Stomach (tissue), 9 donors: ENCODE data around the gene SPTLC2. TPM values are rescaled to one million over a fixed set of nuclear protein-coding genes. Genes with fewer than 3 reads are reported as not detected.
"Not testable (repeated sequence)": the region's sequence is repeated elsewhere in the genome, so short reads cannot be mapped to it uniquely, and the experiment has no call there.

Experiments used
- DNase-seq, 2 donors: peaks; one replicate each; pipeline versions ENCODE4 v3.0.0 to v3.0.0-alpha.2; 2013 to 2019
- H3K27ac ChIP-seq, 5 donors: fragments of 200-600 bp in 4 of 5; sonication (generic) in 4 of 5; one replicate each; pipeline ENCODE4 v1.5.1; 2013 to 2019; ENCODE audit warnings: mild to moderate bottlenecking in 1 of 5, moderate library complexity in 1 of 5
- H3K27me3 ChIP-seq, 3 donors: fragments of 200-600 bp; sonication (generic); one replicate each; pipeline ENCODE4 v1.5.1; 2017 to 2019; ENCODE audit warnings: mixed run types in 1 of 3
- H3K36me3 ChIP-seq, 4 donors: fragments of 200-600 bp; sonication (generic); 1 replicate in 3 of 4; 2 replicates in 1 of 4; pipeline ENCODE4 v1.5.1; 2016 to 2019
- H3K4me1 ChIP-seq, 4 donors: fragments of 200-600 bp; sonication (generic); one replicate each; pipeline ENCODE4 v1.5.1; 2016 to 2019
- H3K4me3 ChIP-seq, 4 donors: fragments of 200-600 bp; sonication (generic) in 3 of 4; one replicate each; pipeline ENCODE4 v1.5.1; 2016 to 2019; ENCODE audit warnings: mild to moderate bottlenecking in 1 of 4
- H3K9me3 ChIP-seq, 4 donors: fragments of 200-600 bp; sonication (generic); one replicate each; pipeline ENCODE4 v1.5.1; 2016 to 2019
- EP300 ChIP-seq: sonication (generic); formaldehyde crosslinking; IDR thresholded peaks from one replicate; pipeline ENCODE4 v1.6.1; 2017; ENCODE audit warnings: antibody characterized with exemption
- POLR2A ChIP-seq, 4 donors: fragments of 450-650 bp; IDR thresholded peaks; one replicate each; pipeline ENCODE4 v1.6.1; 2016; ENCODE audit warnings: antibody characterized with exemption in 4 of 4, control low read depth in 2 of 4, mild to moderate bottlenecking in 1 of 4, moderate library complexity in 1 of 4
- POLR2AphosphoS5 ChIP-seq, 3 donors: sonication (generic); formaldehyde crosslinking; IDR thresholded peaks; one replicate each; pipeline ENCODE4 v1.6.1; 2016; ENCODE audit warnings: antibody characterized with exemption in 3 of 3
- WGBS, 5 donors: extraction: QIAGEN DNeasy Blood & Tissue Kit in 3 of 5; methylation state at CpG; one replicate each; pipeline versions ENCODE4 v1.1.5 to v1.1.7; 2013 to 2018; 5-methylcytosine and 5-hydroxymethylcytosine counted together
- intact Hi-C: fragments of 100-400 bp; cut with DNase I; formaldehyde crosslinking; loops from one replicate; pipeline ENCODE4 v1.15.1; 2023; ENCODE audit warnings: low total_unique reads
- polyA plus RNA-seq, 3 donors: library from polyadenylated mRNA; stranded (reverse); fragments of 200-250 nt; gene quantifications; one replicate each; pipeline ENCODE4 v1.2.3, GENCODE V29; 2013
- total RNA-seq, 5 donors: library from RNA; depleted of rRNA; stranded (reverse); fragments of >200 nt; gene quantifications; one replicate each; pipeline versions ENCODE4 v1.1.0 to v1.2.3, GENCODE V29; 2014 to 2016
- TF ChIP-seq, protein P1 (sequence below), 7 experiments: fragments of 450-650 bp in 4 of 7; fragments of 200-600 bp in 3 of 7; sonication (generic) in 3 of 7; IDR thresholded peaks; one replicate each; pipeline ENCODE4 v1.5.1; 2016 to 2019; ENCODE audit warnings: antibody characterized with exemption in 7 of 7, control low read depth in 2 of 7, mild to moderate bottlenecking in 1 of 7
- donor health status: healthy with polysubstance abuse.
- donor health status: Bipolar disorder and iron deficiency.
- donor health status: healthy.

The SPTLC2 gene
- total and polyA plus RNA-seq, 8 donors, result 3.4 to 97.5 (median 13.6) TPM

DNA sequence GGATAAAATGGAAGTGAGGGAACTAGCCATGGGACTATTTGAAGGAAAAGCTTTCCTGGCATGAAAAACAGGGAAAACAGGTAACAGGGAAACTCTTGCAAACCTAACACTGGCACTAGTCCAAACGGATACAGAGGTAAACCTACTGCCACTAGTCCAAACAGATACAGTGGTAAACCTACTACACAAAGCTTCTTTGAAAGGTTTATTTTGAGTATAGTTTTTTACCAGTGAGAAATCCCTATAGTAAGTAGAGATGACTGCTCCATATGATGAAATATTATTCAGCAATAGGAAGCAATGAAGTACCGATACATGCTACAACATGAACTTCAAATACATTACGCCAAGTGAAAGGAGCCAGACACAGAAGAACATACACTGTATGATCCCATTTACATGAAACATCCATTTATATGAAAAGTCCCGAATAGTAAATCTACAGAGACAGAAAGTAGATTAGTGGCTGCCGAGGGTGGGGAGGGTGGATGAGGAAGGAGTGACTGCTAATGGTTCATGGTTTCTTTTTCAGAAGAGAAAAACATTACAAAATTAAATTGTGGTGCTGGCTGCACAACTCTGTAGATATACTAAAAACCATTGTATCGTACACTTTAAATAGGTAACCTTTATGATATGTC is 25.5 kb downstream of the SPTLC2 start:
- Histone ChIP-seq H3K4me3 (peak overlapping the region in 1 of 4 donors; percentile 2), H3K9me3 (no peaks in the 10 kb centered on the region), H3K36me3 (peaks cover 5 to 15% (median 14%) of the 10 kb centered on the region in 4 donors), H3K27ac (peak overlapping the region; percentile 37 to 82 (median 66)), H3K27me3 (no peaks in the 10 kb centered on the region), H3K4me1 (peaks cover 29 to 73% (median 51%) of the 10 kb centered on the region in 4 donors)
- intact Hi-C loops, result no loop called here
- peak in 1 of 2 donors; percentile 85 for DNase-seq
- TF ChIP-seq POLR2A (IDR thresholded peaks at IDR 0.05), result no peak
- no peak for TF ChIP-seq EP300
- peak in 1 of 3 donors; percentile 8 for TF ChIP-seq POLR2AphosphoS5 (IDR thresholded peaks at IDR 0.05)
- TF ChIP-seq, protein P1, sequence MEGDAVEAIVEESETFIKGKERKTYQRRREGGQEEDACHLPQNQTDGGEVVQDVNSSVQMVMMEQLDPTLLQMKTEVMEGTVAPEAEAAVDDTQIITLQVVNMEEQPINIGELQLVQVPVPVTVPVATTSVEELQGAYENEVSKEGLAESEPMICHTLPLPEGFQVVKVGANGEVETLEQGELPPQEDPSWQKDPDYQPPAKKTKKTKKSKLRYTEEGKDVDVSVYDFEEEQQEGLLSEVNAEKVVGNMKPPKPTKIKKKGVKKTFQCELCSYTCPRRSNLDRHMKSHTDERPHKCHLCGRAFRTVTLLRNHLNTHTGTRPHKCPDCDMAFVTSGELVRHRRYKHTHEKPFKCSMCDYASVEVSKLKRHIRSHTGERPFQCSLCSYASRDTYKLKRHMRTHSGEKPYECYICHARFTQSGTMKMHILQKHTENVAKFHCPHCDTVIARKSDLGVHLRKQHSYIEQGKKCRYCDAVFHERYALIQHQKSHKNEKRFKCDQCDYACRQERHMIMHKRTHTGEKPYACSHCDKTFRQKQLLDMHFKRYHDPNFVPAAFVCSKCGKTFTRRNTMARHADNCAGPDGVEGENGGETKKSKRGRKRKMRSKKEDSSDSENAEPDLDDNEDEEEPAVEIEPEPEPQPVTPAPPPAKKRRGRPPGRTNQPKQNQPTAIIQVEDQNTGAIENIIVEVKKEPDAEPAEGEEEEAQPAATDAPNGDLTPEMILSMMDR (IDR thresholded peaks at IDR 0.05), result no peak
- 26 to 43% (median 38%) methylated on average over 6 of the region's 6 CpGs for WGBS, 5 donors

DNA sequence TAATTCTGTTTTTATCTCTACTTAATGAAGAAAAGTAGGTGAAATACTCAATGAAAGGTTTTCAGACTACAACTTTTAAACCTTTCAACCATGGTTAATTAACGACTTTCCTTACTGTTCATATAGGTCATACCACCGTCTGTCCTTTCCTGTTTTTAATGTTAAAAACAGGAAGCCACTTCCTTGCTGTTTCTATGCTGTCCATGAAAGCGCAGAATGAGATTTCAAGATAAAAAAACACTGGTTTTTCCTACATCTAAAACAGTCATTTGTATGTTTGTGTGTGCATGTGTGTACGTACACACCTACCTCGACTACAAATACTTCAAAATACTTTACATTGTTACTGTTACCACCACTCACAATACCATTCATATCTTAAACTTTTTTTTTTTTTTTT is 27.3 kb downstream of the SPTLC2 start:
- Histone ChIP-seq H3K4me3 (no peak overlapping the region), H3K27ac (peak overlapping the region in 4 of 5 donors; percentile 2 to 82 (median 72)), H3K27me3 (no peaks in the 10 kb centered on the region), H3K4me1 (peaks cover 27 to 65% (median 50%) of the 10 kb centered on the region in 4 donors), H3K9me3 (no peaks in the 10 kb centered on the region), H3K36me3 (no peaks in the 10 kb centered on the region)
- WGBS, 5 donors, result 29 to 45% (median 38%) methylated on average over 5 of the region's 5 CpGs
- DNase-seq, result no peak
- TF ChIP-seq EP300 (no peak), POLR2A (IDR thresholded peaks at IDR 0.05) (no peak), POLR2AphosphoS5 (IDR thresholded peaks at IDR 0.05) (no peak)
- TF ChIP-seq, protein P1 (IDR thresholded peaks at IDR 0.05), result no peak
- intact Hi-C loops, result no loop called here

GRCh38 chr14:77588411-77589025 is 27.9 kb downstream of the SPTLC2 start:
- 86 to 96% (median 90%) methylated on average over 11 of the region's 11 CpGs for WGBS, 5 donors
- peak overlapping the region in 3 of 5 donors; percentile 2 to 77 (median 23) for H3K27ac ChIP-seq
- H3K4me1 ChIP-seq, result peaks cover 21 to 59% (median 47%) of the 10 kb centered on the region in 4 donors

GRCh38 chr14:77585385-77585784 is 31.1 kb downstream of the SPTLC2 start:
- DNase-seq, result no peak
- Histone ChIP-seq H3K27ac (no peak overlapping the region), H3K4me1 (peaks cover 26 to 68% (median 42%) of the 10 kb centered on the region in 4 donors), H3K27me3 (no peaks in the 10 kb centered on the region), H3K4me3 (no peak overlapping the region), H3K36me3 (no peaks in the 10 kb centered on the region), H3K9me3 (no peaks in the 10 kb centered on the region)
- WGBS, 5 donors, result 78 to 86% (median 79%) methylated on average over 3 of the region's 3 CpGs
- TF ChIP-seq, protein P1 (IDR thresholded peaks at IDR 0.05), result no peak
- TF ChIP-seq POLR2A (IDR thresholded peaks at IDR 0.05), result no peak
- no peak for TF ChIP-seq EP300
- no peak for TF ChIP-seq POLR2AphosphoS5 (IDR thresholded peaks at IDR 0.05)
- intact Hi-C loops, result no loop called here

More at GRCh38 chr14:77588411-77589025, 27.9 kb downstream of the SPTLC2 start:
- DNase-seq, H3K4me3 ChIP-seq, H3K36me3 ChIP-seq, intact Hi-C loops, H3K27me3 ChIP-seq, H3K9me3 ChIP-seq: not testable (repeated sequence)

DNA sequence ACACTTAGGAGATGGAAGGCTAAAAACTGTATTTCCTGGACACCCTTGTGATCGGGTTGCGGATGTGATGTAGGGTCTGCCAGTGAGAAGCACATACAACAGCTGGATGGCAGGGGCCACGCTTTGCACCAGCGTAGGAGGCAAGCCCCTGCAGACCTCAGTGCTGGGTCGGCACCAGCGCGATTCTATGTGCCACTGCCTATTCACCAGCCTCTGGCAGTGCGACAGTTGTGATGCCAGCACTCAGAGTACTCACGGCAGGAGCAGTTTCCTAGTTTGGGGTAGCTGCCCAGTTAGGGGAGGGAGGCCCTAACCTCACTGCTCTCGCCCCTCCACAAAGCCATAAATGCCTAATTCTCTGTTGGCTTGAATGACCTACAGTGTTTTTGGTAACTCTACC is 31.6 kb downstream of the SPTLC2 start:
- H3K4me1 ChIP-seq, result peaks cover 20 to 71% (median 38%) of the 10 kb centered on the region in 4 donors
- TF ChIP-seq EP300 (no peak), POLR2A (IDR thresholded peaks at IDR 0.05) (no peak), POLR2AphosphoS5 (IDR thresholded peaks at IDR 0.05) (no peak)
- TF ChIP-seq, protein P1 (IDR thresholded peaks at IDR 0.05), result no peak
- H3K36me3 ChIP-seq, result no peaks in the 10 kb centered on the region
- 70 to 84% (median 78%) methylated on average over 10 of the region's 10 CpGs for WGBS, 5 donors
- no peaks in the 10 kb centered on the region for H3K27me3 ChIP-seq
- no peak overlapping the region for H3K4me3 ChIP-seq
- intact Hi-C loops, result no loop called here
- no peak overlapping the region for H3K27ac ChIP-seq
- no peak for DNase-seq
- H3K9me3 ChIP-seq, result no peaks in the 10 kb centered on the region
